ES-I3 (cell line): Measurements from ENCODE around the gene FCRL4.

Source experiments
- H3K36me3 ChIP-seq: 2 replicates; pipeline ENCODE4 v1.6.1; 2013; ENCODE audit warnings: mild to moderate bottlenecking, low read length, control low read depth, moderate library complexity; ENCODE audit not compliant: insufficient read depth
- H3K4me1 ChIP-seq: 2 replicates; pipeline ENCODE4 v1.6.1; 2013; ENCODE audit warnings: mild to moderate bottlenecking, control low read depth, low read length; ENCODE audit not compliant: insufficient read depth
- H3K9ac ChIP-seq: 2 replicates; pipeline ENCODE4 v1.6.1; 2013; ENCODE audit warnings: low read depth, mild to moderate bottlenecking, low read length, moderate library complexity
- H3K9me3 ChIP-seq: 2 replicates; pipeline ENCODE4 v1.6.1; 2013; ENCODE audit warnings: mild to moderate bottlenecking, low read length, moderate library complexity; ENCODE audit not compliant: control insufficient read depth, insufficient read depth

The FCRL4 gene

GRCh38 chr1:157597959-157598667 is at the start of gene FCRL4:
Gene FCRL4 (minus strand): TSS chr1:157598085. CDS start chr1:157597944, 141 bp downstream.
- Histone ChIP-seq H3K36me3 (no peaks in the 10 kb centered on the region), H3K4me1 (no peaks in the 10 kb centered on the region), H3K9ac (no peak within 1 kb of the TSS), H3K9me3 (no peaks in the 10 kb centered on the region)

GRCh38 chr1:157646144-157646543 is 48.3 kb upstream of the FCRL4 start:
- no peaks in the 10 kb centered on the region for H3K36me3 ChIP-seq
- no peaks in the 10 kb centered on the region for H3K9me3 ChIP-seq
- H3K9ac ChIP-seq = no peak overlapping the region
- H3K4me1 ChIP-seq = peaks cover under 1% of the 10 kb centered on the region

GRCh38 chr1:157641177-157641576 is 43.3 kb upstream of the FCRL4 start:
- Histone ChIP-seq H3K4me1 (peaks cover 17% of the 10 kb centered on the region), H3K36me3 (no peaks in the 10 kb centered on the region), H3K9ac (0 out of 2 replicates have a peak overlapping the region, but pooled peaks have one; percentile 20), H3K9me3 (no peaks in the 10 kb centered on the region)

- Histone ChIP-seq H3K4me1 (peaks cover 17% of the 10 kb centered on the region), H3K9ac (no peak overlapping the region), H3K9me3 (no peaks in the 10 kb centered on the region), H3K36me3 (no peaks in the 10 kb centered on the region)
Observed at GRCh38 chr1:157639800-157640199, 41.9 kb upstream of the FCRL4 start.

GRCh38 chr1:157628773-157629172 is 30.9 kb upstream of the FCRL4 start:
- H3K9me3 ChIP-seq = no peaks in the 10 kb centered on the region
- H3K4me1 ChIP-seq = no peaks in the 10 kb centered on the region
- no peaks in the 10 kb centered on the region for H3K36me3 ChIP-seq
- no peak overlapping the region for H3K9ac ChIP-seq

- H3K4me1 ChIP-seq = no peaks in the 10 kb centered on the region
- H3K9ac ChIP-seq = no peak overlapping the region
Observed at GRCh38 chr1:157626099-157626498, 28.2 kb upstream of the FCRL4 start.

GRCh38 chr1:157624471-157624870 is 26.6 kb upstream of the FCRL4 start:
- Histone ChIP-seq H3K36me3 (no peaks in the 10 kb centered on the region), H3K4me1 (no peaks in the 10 kb centered on the region), H3K9me3 (no peaks in the 10 kb centered on the region), H3K9ac (no peak overlapping the region)

More at GRCh38 chr1:157626099-157626498, 28.2 kb upstream of the FCRL4 start:
- no peaks in the 10 kb centered on the region for H3K9me3 ChIP-seq
- H3K36me3 ChIP-seq = no peaks in the 10 kb centered on the region

- Histone ChIP-seq H3K36me3 (no peaks in the 10 kb centered on the region), H3K9me3 (no peaks in the 10 kb centered on the region), H3K9ac (no peak overlapping the region), H3K4me1 (no peaks in the 10 kb centered on the region)
Observed at GRCh38 chr1:157622471-157622870, 24.6 kb upstream of the FCRL4 start.

GRCh38 chr1:157618190-157618589 is 20.3 kb upstream of the FCRL4 start:
- no peaks in the 10 kb centered on the region for H3K4me1 ChIP-seq
- H3K9me3 ChIP-seq = no peaks in the 10 kb centered on the region
- no peaks in the 10 kb centered on the region for H3K36me3 ChIP-seq
- H3K9ac ChIP-seq = no peak overlapping the region

- no peaks in the 10 kb centered on the region for H3K36me3 ChIP-seq
- H3K9me3 ChIP-seq = no peaks in the 10 kb centered on the region
- H3K4me1 ChIP-seq = no peaks in the 10 kb centered on the region
- no peak overlapping the region for H3K9ac ChIP-seq
Observed at GRCh38 chr1:157600236-157600635, 2.4 kb upstream of the FCRL4 start.

- no peak overlapping the region for H3K9ac ChIP-seq
- H3K9me3 ChIP-seq = no peaks in the 10 kb centered on the region
- no peaks in the 10 kb centered on the region for H3K4me1 ChIP-seq
- no peaks in the 10 kb centered on the region for H3K36me3 ChIP-seq
Observed at GRCh38 chr1:157596384-157596783, 1.5 kb downstream of the FCRL4 start.

- H3K36me3 ChIP-seq = no peaks in the 10 kb centered on the region
- H3K9me3 ChIP-seq = no peaks in the 10 kb centered on the region
- no peak overlapping the region for H3K9ac ChIP-seq
- no peaks in the 10 kb centered on the region for H3K4me1 ChIP-seq
Observed at GRCh38 chr1:157595356-157595755, 2.5 kb downstream of the FCRL4 start.

- no peak overlapping the region for H3K9ac ChIP-seq
- H3K9me3 ChIP-seq = no peaks in the 10 kb centered on the region
- no peaks in the 10 kb centered on the region for H3K36me3 ChIP-seq
Observed at GRCh38 chr1:157585984-157586383, 11.9 kb downstream of the FCRL4 start.

GRCh38 chr1:157584503-157584902 is 13.4 kb downstream of the FCRL4 start:
- Histone ChIP-seq H3K9me3 (no peaks in the 10 kb centered on the region), H3K4me1 (peaks cover 15% of the 10 kb centered on the region), H3K9ac (no peak overlapping the region), H3K36me3 (no peaks in the 10 kb centered on the region)

More at GRCh38 chr1:157585984-157586383, 11.9 kb downstream of the FCRL4 start:
- peaks cover 15% of the 10 kb centered on the region for H3K4me1 ChIP-seq

- H3K4me1 ChIP-seq = no peaks in the 10 kb centered on the region
- H3K36me3 ChIP-seq = no peaks in the 10 kb centered on the region
- H3K9ac ChIP-seq = no peak overlapping the region
- no peaks in the 10 kb centered on the region for H3K9me3 ChIP-seq
Observed at GRCh38 chr1:157580828-157581210, 17.1 kb downstream of the FCRL4 start.
